Measurements from ENCODE around the gene STPG3. TPM values are rescaled to one million over a fixed set of nuclear protein-coding genes. Genes with fewer than 3 reads are reported as not detected.

The STPG3 gene
- polyA plus RNA-seq, 1 of the 3 experiments (the other 2 are of a cell fraction), result not detected

DNA sequence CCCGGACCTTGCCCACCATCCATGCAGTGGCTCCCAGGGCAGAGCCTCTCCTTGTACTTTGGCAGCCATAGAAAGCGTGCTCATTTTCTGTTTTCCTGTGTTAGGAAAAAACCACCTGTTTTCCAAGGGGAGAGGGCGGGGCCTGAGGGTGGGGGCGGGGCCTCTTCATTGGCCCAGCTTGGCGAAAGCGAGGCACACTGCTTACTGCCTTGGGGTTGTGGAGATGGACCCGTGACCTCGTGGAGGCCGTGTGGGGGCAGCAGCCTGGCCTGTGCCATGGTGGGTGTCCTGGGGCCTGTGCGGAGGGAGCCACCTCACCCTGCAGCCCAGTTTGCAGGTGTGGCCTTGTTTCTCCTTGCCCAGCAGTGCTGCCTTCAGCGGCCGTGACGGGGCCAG is 22.0 kb downstream of the STPG3 start:
- ChIA-PET POLR2A (interaction anchor here (1.0 to 1.5 kb wide), 5 partner anchors 8 to 52 kb away, joined by 3 to 8 read pairs (median 3); no protein-coding TSS in a partner anchor), CTCF (interaction anchor here (0.8 to 2.8 kb wide), 4 partner anchors 11 to 173 kb away, joined by 3 to 18 read pairs (median 10); no protein-coding TSS in a partner anchor)

More for the DNA sequence above, 22.0 kb downstream of the STPG3 start:
- Histone ChIP-seq H3K4me2 (no peak overlapping the region), H3F3A (replicated peaks; ENCODE audit: insufficient read depth) (peaks cover 8% of the 10 kb centered on the region), H3K79me2 (ENCODE audit: insufficient read depth) (no peaks in the 10 kb centered on the region), H3K9ac (no peak overlapping the region), H3K9me2 (no peaks in the 10 kb centered on the region), H3K4me3 (ENCODE audit: low read depth in 2 of 2, low read length in 1 of 2) (no peak overlapping the region), H2AFZ (ENCODE audit: low read depth) (no peak overlapping the region), H3K27ac (ENCODE audit: low read depth in 2 of 2, low read length in 1 of 2) (no peak overlapping the region), H4K20me1 (ENCODE audit: insufficient read depth) (0 out of 2 replicates have a peak, but pooled peaks cover 3% of the 10 kb centered on the region), H3K9me3 (no peaks in the 10 kb centered on the region), H3K36me3 (replicated peaks in 1 of 2; ENCODE audit: control insufficient read depth in 1 of 2, insufficient read depth in 2 of 2, low read length in 1 of 2) (peaks cover 12 to 33% of the 10 kb centered on the region in 2 experiments), H3K4me1 (ENCODE audit: control insufficient read depth in 1 of 2, insufficient read depth in 2 of 2, low read depth in 1 of 2, low read length in 1 of 2) (no peaks in the 10 kb centered on the region; a peak in 2 of 4 replicates), H3K27me3 (ENCODE audit: insufficient read depth) (no peaks in the 10 kb centered on the region)
- TF ChIP-seq CHD2 (IDR thresholded peaks at IDR 0.05; ENCODE audit: low read length, partially characterized antibody) (no peak), EP300 (IDR thresholded peaks at IDR 0.05; ENCODE audit: borderline replicate concordance in 1 of 2, low read depth in 1 of 2, low read length in 1 of 2) (no peak), TCF12 (IDR thresholded peaks at IDR 0.05) (no peak), RXRA (IDR thresholded peaks at IDR 0.05; ENCODE audit: borderline replicate concordance, low read depth) (no peak), GABPA (IDR thresholded peaks at IDR 0.05; ENCODE audit: low read depth) (no peak), POLR2AphosphoS5 (IDR thresholded peaks at IDR 0.05; ENCODE audit: low read depth, low read length) (no peak), FOXM1 (IDR thresholded peaks at IDR 0.05; ENCODE audit: low read depth) (no peak), NFIC (IDR thresholded peaks at IDR 0.05; ENCODE audit: borderline replicate concordance) (no peak), FOSL2 (IDR thresholded peaks at IDR 0.05; ENCODE audit: borderline replicate concordance, low read depth) (no peak), JUND (IDR thresholded peaks at IDR 0.05) (no peak), NRF1 (IDR thresholded peaks at IDR 0.05; ENCODE audit: low read depth, low read length) (no peak)
- TF ChIP-seq, protein P1, sequence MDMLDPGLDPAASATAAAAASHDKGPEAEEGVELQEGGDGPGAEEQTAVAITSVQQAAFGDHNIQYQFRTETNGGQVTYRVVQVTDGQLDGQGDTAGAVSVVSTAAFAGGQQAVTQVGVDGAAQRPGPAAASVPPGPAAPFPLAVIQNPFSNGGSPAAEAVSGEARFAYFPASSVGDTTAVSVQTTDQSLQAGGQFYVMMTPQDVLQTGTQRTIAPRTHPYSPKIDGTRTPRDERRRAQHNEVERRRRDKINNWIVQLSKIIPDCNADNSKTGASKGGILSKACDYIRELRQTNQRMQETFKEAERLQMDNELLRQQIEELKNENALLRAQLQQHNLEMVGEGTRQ (IDR thresholded peaks at IDR 0.05; ENCODE audit: borderline replicate concordance, low read depth, low read length), result no peak
- TF ChIP-seq, protein P2, sequence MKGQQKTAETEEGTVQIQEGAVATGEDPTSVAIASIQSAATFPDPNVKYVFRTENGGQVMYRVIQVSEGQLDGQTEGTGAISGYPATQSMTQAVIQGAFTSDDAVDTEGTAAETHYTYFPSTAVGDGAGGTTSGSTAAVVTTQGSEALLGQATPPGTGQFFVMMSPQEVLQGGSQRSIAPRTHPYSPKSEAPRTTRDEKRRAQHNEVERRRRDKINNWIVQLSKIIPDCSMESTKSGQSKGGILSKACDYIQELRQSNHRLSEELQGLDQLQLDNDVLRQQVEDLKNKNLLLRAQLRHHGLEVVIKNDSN (IDR thresholded peaks at IDR 0.05; ENCODE audit: borderline replicate concordance, low read depth), result no peak
- TF ChIP-seq, protein P3, sequence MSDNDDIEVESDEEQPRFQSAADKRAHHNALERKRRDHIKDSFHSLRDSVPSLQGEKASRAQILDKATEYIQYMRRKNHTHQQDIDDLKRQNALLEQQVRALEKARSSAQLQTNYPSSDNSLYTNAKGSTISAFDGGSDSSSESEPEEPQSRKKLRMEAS (IDR thresholded peaks at IDR 0.05; ENCODE audit: low read depth), result no peak
- TF ChIP-seq, protein P4, sequence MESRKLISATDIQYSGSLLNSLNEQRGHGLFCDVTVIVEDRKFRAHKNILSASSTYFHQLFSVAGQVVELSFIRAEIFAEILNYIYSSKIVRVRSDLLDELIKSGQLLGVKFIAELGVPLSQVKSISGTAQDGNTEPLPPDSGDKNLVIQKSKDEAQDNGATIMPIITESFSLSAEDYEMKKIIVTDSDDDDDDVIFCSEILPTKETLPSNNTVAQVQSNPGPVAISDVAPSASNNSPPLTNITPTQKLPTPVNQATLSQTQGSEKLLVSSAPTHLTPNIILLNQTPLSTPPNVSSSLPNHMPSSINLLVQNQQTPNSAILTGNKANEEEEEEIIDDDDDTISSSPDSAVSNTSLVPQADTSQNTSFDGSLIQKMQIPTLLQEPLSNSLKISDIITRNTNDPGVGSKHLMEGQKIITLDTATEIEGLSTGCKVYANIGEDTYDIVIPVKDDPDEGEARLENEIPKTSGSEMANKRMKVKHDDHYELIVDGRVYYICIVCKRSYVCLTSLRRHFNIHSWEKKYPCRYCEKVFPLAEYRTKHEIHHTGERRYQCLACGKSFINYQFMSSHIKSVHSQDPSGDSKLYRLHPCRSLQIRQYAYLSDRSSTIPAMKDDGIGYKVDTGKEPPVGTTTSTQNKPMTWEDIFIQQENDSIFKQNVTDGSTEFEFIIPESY (IDR thresholded peaks at IDR 0.05; ENCODE audit: borderline replicate concordance, low read depth), result no peak
- TF ChIP-seq, protein P5, sequence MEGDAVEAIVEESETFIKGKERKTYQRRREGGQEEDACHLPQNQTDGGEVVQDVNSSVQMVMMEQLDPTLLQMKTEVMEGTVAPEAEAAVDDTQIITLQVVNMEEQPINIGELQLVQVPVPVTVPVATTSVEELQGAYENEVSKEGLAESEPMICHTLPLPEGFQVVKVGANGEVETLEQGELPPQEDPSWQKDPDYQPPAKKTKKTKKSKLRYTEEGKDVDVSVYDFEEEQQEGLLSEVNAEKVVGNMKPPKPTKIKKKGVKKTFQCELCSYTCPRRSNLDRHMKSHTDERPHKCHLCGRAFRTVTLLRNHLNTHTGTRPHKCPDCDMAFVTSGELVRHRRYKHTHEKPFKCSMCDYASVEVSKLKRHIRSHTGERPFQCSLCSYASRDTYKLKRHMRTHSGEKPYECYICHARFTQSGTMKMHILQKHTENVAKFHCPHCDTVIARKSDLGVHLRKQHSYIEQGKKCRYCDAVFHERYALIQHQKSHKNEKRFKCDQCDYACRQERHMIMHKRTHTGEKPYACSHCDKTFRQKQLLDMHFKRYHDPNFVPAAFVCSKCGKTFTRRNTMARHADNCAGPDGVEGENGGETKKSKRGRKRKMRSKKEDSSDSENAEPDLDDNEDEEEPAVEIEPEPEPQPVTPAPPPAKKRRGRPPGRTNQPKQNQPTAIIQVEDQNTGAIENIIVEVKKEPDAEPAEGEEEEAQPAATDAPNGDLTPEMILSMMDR (IDR thresholded peaks at IDR 0.05), result no peak
- DNase-seq, result peak; percentile 65
- WGBS (ENCODE audit: low lambda C conversion rate), result 100% methylated on average over 5 of the region's 13 CpGs

All from SK-N-SH (cell line).